GM19238 (cell line): ENCODE measurements around the gene SPON2.

ENCODE experiments used
- DNase-seq: peaks from one replicate; pipeline ENCODE4 v3.0.0; 2011; ENCODE audit warnings: low spot score; ENCODE audit not compliant: insufficient read length

SPON2 gene

GRCh38 chr4:1172971-1173757 is 781 bp upstream of the SPON2 start:
- no peak for DNase-seq

- no peak for DNase-seq
These were observed 814 bp downstream of the SPON2 start for GRCh38 chr4:1171311-1172227.

GRCh38 chr4:1170976-1171310 is 1.4 kb downstream of the SPON2 start:
- no peak for DNase-seq

GRCh38 chr4:1170156-1170975 is 2.0 kb downstream of the SPON2 start:
- no peak for DNase-seq

- DNase-seq = no peak
These were observed 2.7 kb downstream of the SPON2 start for GRCh38 chr4:1169691-1170096.

- DNase-seq = no peak
These were observed 3.2 kb downstream of the SPON2 start for GRCh38 chr4:1169171-1169671.

GRCh38 chr4:1168191-1169101 is 3.9 kb downstream of the SPON2 start:
- DNase-seq = no peak

GRCh38 chr4:1167244-1167949 is 5.0 kb downstream of the SPON2 start:
- peak; percentile 75 for DNase-seq

- no peak for DNase-seq
These were observed 5.7 kb downstream of the SPON2 start for GRCh38 chr4:1166509-1167243.

GRCh38 chr4:1164956-1165545 is 7.3 kb downstream of the SPON2 start:
- no peak for DNase-seq

- no peak for DNase-seq
These were observed 7.9 kb downstream of the SPON2 start for GRCh38 chr4:1164444-1164843.

- DNase-seq = no peak
These were observed 8.3 kb downstream of the SPON2 start for GRCh38 chr4:1164040-1164439.

- DNase-seq = no peak
These were observed 12.0 kb downstream of the SPON2 start for GRCh38 chr4:1160351-1160750.

GRCh38 chr4:1156069-1156468 is 16.3 kb downstream of the SPON2 start:
- no peak for DNase-seq

- DNase-seq = no peak
These were observed 17.1 kb downstream of the SPON2 start for GRCh38 chr4:1155314-1155713.

- DNase-seq = no peak
These were observed 17.7 kb downstream of the SPON2 start for GRCh38 chr4:1154523-1155182.

GRCh38 chr4:1154126-1154522 is 18.3 kb downstream of the SPON2 start:
- DNase-seq = no peak

- DNase-seq = no peak
These were observed 18.8 kb downstream of the SPON2 start for GRCh38 chr4:1153567-1154090.
